Measurements from ENCODE around the gene KRT76. TPM values are rescaled to one million over a fixed set of nuclear protein-coding genes. Genes with fewer than 3 reads are reported as not detected.

Gene KRT76
- total RNA-seq, 1 donor from 2014 or later = not detected

GRCh38 chr12:52802442-52802841 is 25.3 kb upstream of the KRT76 start:
- Histone ChIP-seq H3K27me3 (ENCODE audit: low read depth) (peaks cover 12% of the 10 kb centered on the region), H3K9me3 (replicated peaks) (no peaks in the 10 kb centered on the region), H3K4me1 (no peaks in the 10 kb centered on the region), H3K4me3 (no peak overlapping the region), H3K36me3 (no peaks in the 10 kb centered on the region), H3K27ac (replicated peaks) (no peak overlapping the region)
- intact Hi-C loops (cut with micrococcal nuclease) = no loop called here
- no peak for DNase-seq
- no peak for TF ChIP-seq CTCF (IDR thresholded peaks at IDR 0.05; ENCODE audit: borderline replicate concordance)

GRCh38 chr12:52801773-52802172 is 24.6 kb upstream of the KRT76 start:
- Histone ChIP-seq H3K4me1 (no peaks in the 10 kb centered on the region), H3K27me3 (ENCODE audit: low read depth) (peaks cover 6% of the 10 kb centered on the region), H3K4me3 (no peak overlapping the region), H3K27ac (replicated peaks) (no peak overlapping the region), H3K9me3 (replicated peaks) (no peaks in the 10 kb centered on the region), H3K36me3 (no peaks in the 10 kb centered on the region)
- DNase-seq = no peak
- no peak for TF ChIP-seq CTCF (IDR thresholded peaks at IDR 0.05; ENCODE audit: borderline replicate concordance)
- intact Hi-C loops (cut with micrococcal nuclease) = no loop called here

- no peak overlapping the region for H3K4me3 ChIP-seq
- intact Hi-C loops (cut with micrococcal nuclease) = no loop called here
- H3K9me3 ChIP-seq (replicated peaks) = no peaks in the 10 kb centered on the region
- H3K27ac ChIP-seq (replicated peaks) = no peak overlapping the region
- no peaks in the 10 kb centered on the region for H3K27me3 ChIP-seq (ENCODE audit: low read depth)
- no peaks in the 10 kb centered on the region for H3K4me1 ChIP-seq
- no peak for TF ChIP-seq CTCF (IDR thresholded peaks at IDR 0.05; ENCODE audit: borderline replicate concordance)
- no peaks in the 10 kb centered on the region for H3K36me3 ChIP-seq
- DNase-seq = no peak
Observed at GRCh38 chr12:52800259-52800917, 23.2 kb upstream of the KRT76 start.

- no peaks in the 10 kb centered on the region for H3K9me3 ChIP-seq (replicated peaks)
- intact Hi-C loops (cut with micrococcal nuclease) = no loop called here
- no peaks in the 10 kb centered on the region for H3K36me3 ChIP-seq
- H3K27me3 ChIP-seq (ENCODE audit: low read depth) = peaks cover 5% of the 10 kb centered on the region
- no peak overlapping the region for H3K4me3 ChIP-seq
- H3K27ac ChIP-seq (replicated peaks) = no peak overlapping the region
- no peaks in the 10 kb centered on the region for H3K4me1 ChIP-seq
- no peak for TF ChIP-seq CTCF (IDR thresholded peaks at IDR 0.05; ENCODE audit: borderline replicate concordance)
- no peak for DNase-seq
Observed at GRCh38 chr12:52799505-52800211, 22.5 kb upstream of the KRT76 start.

- Histone ChIP-seq H3K9me3 (replicated peaks) (no peaks in the 10 kb centered on the region), H3K4me1 (no peaks in the 10 kb centered on the region), H3K27me3 (ENCODE audit: low read depth) (peaks cover 12% of the 10 kb centered on the region), H3K36me3 (no peaks in the 10 kb centered on the region), H3K4me3 (no peak overlapping the region), H3K27ac (replicated peaks) (no peak overlapping the region)
- no peak for DNase-seq
- no peak for TF ChIP-seq CTCF (IDR thresholded peaks at IDR 0.05; ENCODE audit: borderline replicate concordance)
- intact Hi-C loops (cut with micrococcal nuclease) = no loop called here
Observed at GRCh38 chr12:52798671-52799504, 21.7 kb upstream of the KRT76 start.

All from left ventricle myocardium inferior (tissue), 1 donor.